Measurements from ENCODE around the gene LRRC2.

- TF ChIP-seq CTCF (IDR thresholded peaks at IDR 0.05) = no peak
- TF ChIP-seq ZFX (IDR thresholded peaks at IDR 0.05; ENCODE audit: borderline replicate concordance) = no peak
Observed at GRCh38 chr3:46564190-46565021, 1.7 kb downstream of the LRRC2 start.
